Measurements from ENCODE around the gene LASP1. TPM values are rescaled to one million over a fixed set of nuclear protein-coding genes. Genes with fewer than 3 reads are reported as not detected.

The LASP1 gene
- total and polyA plus RNA-seq, 2 of the 8 experiments (the other 6 are each of a cell fraction or from before 2014, with no cell fraction given), result 114 to 180 TPM

- H3K4me2 ChIP-seq (ENCODE audit: insufficient read depth in 1 of 2, low read depth in 2 of 2, low read length in 2 of 2), result peak overlapping the region in 1 of 2 experiments; percentile 47; a peak in 3 of 4 replicates
- DNase-seq (ENCODE audit: low read depth in 1 of 2, low spot score in 2 of 2), result no peak
- H4K20me1 ChIP-seq (replicated peaks in 1 of 2; ENCODE audit: control insufficient read depth in 1 of 2, insufficient read depth in 2 of 2, low read length in 2 of 2), result peaks cover 7 to 13% of the 10 kb centered on the region in 2 experiments
These were observed 16.1 kb downstream of the LASP1 start for GRCh38 chr17:38885728-38886642.

More at GRCh38 chr17:38885728-38886642, 16.1 kb downstream of the LASP1 start:
- Histone ChIP-seq H2BK15ac (ENCODE audit: low read length) (no peak overlapping the region), H2BK5ac (ENCODE audit: low read depth, low read length) (peak overlapping the region; percentile 48; the same call in 1 of the 2 replicates), H3K27ac (ENCODE audit: low read depth, low read length) (no peak overlapping the region), H3K9me3 (ENCODE audit: insufficient read depth in 2 of 2, low read depth in 1 of 2, low read length in 1 of 2) (no peaks in the 10 kb centered on the region), H3K4me1 (replicated peaks in 1 of 4; ENCODE audit: control insufficient read depth in 3 of 4, insufficient read depth in 4 of 4, low read length in 3 of 4) (peaks cover 14 to 32% (median 25%) of the 10 kb centered on the region in 4 experiments), H3K23ac (ENCODE audit: insufficient read length) (no peak overlapping the region), H2BK120ac (replicated peaks; ENCODE audit: low read depth, low read length) (no peak overlapping the region), H4K91ac (replicated peaks; ENCODE audit: insufficient read length, low read length) (no peak overlapping the region), H2AK5ac (ENCODE audit: low read depth, low read length) (no peak overlapping the region; the same call in 1 of the 2 replicates), H3K4ac (replicated peaks; ENCODE audit: insufficient read length, low read depth, low read length) (no peak overlapping the region), H3K23me2 (ENCODE audit: low read depth, low read length) (no peaks in the 10 kb centered on the region), H2BK20ac (ENCODE audit: low read length) (no peak overlapping the region), H3K18ac (ENCODE audit: extremely low read depth, low read length) (no peak overlapping the region), H2BK12ac (ENCODE audit: low read depth, low read length) (no peak overlapping the region), H3K79me2 (ENCODE audit: control insufficient read depth in 1 of 2, insufficient read depth in 2 of 2, low read length in 2 of 2) (peaks cover 6 to 70% of the 10 kb centered on the region in 2 experiments; a peak in 3 of 4 replicates), H3K27me3 (replicated peaks in 1 of 4; ENCODE audit: control insufficient read depth in 3 of 4, extremely low read depth in 1 of 4, insufficient read depth in 3 of 4, low read length in 3 of 4) (no peaks in the 10 kb centered on the region), H3K36me3 (ENCODE audit: control insufficient read depth in 2 of 4, insufficient read depth in 4 of 4, low read length in 3 of 4) (peaks cover 0 to 7% (median 2%) of the 10 kb centered on the region in 4 experiments; a peak in 5 of 8 replicates), H3K9ac (replicated peaks in 1 of 4; ENCODE audit: extremely low read depth in 1 of 4, low read depth in 3 of 4, low read length in 3 of 4) (no peak overlapping the region; a peak in 1 of 7 replicates), H3K14ac (ENCODE audit: insufficient read length) (no peak overlapping the region), H4K8ac (ENCODE audit: extremely low read depth, insufficient read depth, low read length) (no peak overlapping the region), H3K79me1 (ENCODE audit: low read depth, low read length) (peaks cover 21% of the 10 kb centered on the region), H2AFZ (ENCODE audit: low read length) (no peak overlapping the region), H3K4me3 (ENCODE audit: extremely low read depth in 1 of 4, insufficient read depth in 2 of 4, low read depth in 3 of 4, low read length in 4 of 4) (peak overlapping the region in 1 of 4 experiments; percentile 0; a peak in 1 of 8 replicates), H4K5ac (ENCODE audit: insufficient read length, low read depth, low read length) (no peak overlapping the region), H3K56ac (replicated peaks; ENCODE audit: insufficient read length, low read depth, low read length) (no peak overlapping the region)
- WGBS, 2 experiments (ENCODE audit: extremely low coverage in 1 of 2, insufficient coverage in 1 of 2, insufficient read length in 1 of 2, insufficient replicate concordance in 2 of 2, low coverage in 1 of 2, low lambda C conversion rate in 2 of 2, missing lambda C conversion rate in 1 of 2), result 64 to 100% methylated on average over 3 to 8 of the region's 11 CpGs
- CTCF ChIA-PET (ENCODE audit: partially characterized antibody), result interaction anchor here (0.8 to 4.0 kb wide), 13 partner anchors 9 to 358 kb away, joined by 3 to 26 read pairs (median 5); partner anchors contain the start of genes LASP1 and LASP1NB
- POLR2A ChIA-PET (ENCODE audit: partially characterized antibody), result interaction anchor here (0.6 to 12.6 kb wide), 17 partner anchors 8 to 562 kb away, joined by 3 to 143 read pairs (median 3); partner anchors contain the start of genes LASP1, LASP1NB, RPL19 and RPL23
- no peak for FAIRE-seq
- no peak for TF ChIP-seq CTCF (IDR thresholded peaks at IDR 0.05; ENCODE audit: control extremely low read depth in 1 of 3, insufficient read depth in 1 of 3, low read depth in 1 of 3, low read length in 3 of 3)
- no peak for TF ChIP-seq SP1 (IDR thresholded peaks at IDR 0.05; ENCODE audit: low read depth, low read length)
- no peak for TF ChIP-seq POLR2AphosphoS5 (IDR thresholded peaks at IDR 0.05; ENCODE audit: low read depth, low read length)
- TF ChIP-seq JUND (IDR thresholded peaks at IDR 0.05; ENCODE audit: low read length), result peak; percentile 83
- TF ChIP-seq BRCA1 (IDR thresholded peaks at IDR 0.05; ENCODE audit: low read depth, low read length), result no peak

Measured in H1 (cell line).